Measurements from ENCODE around the gene DDIT4L. TPM values are rescaled to one million over a fixed set of nuclear protein-coding genes. Genes with fewer than 3 reads are reported as not detected.

DDIT4L gene
- polyA plus RNA-seq, 3 donors = 0.05 to 0.15 TPM; not detected in 1

- Histone ChIP-seq H3K4me2 (replicated peaks; ENCODE audit: extremely low read depth, low read length, poor library complexity, severe bottlenecking) (no peak overlapping the region), H3K27me3 (ENCODE audit: control insufficient read depth in 2 of 2, insufficient read depth in 2 of 2, low read length in 2 of 2) (no peaks in the 10 kb centered on the region), H4K20me1 (ENCODE audit: insufficient read depth, low read length) (no peaks in the 10 kb centered on the region), H3K9me3 (replicated peaks in 1 of 2; ENCODE audit: control insufficient read depth in 1 of 2, insufficient read depth in 1 of 2, low read length in 2 of 2) (peaks cover 27 to 36% of the 10 kb centered on the region in 2 donors), H3K4me3 (replicated peaks in 1 of 3; ENCODE audit: low read depth in 2 of 3, low read length in 3 of 3) (no peak overlapping the region), H3K27ac (ENCODE audit: low read depth in 1 of 2, low read length in 2 of 2) (no peak overlapping the region), H2AFZ (ENCODE audit: insufficient read depth, low read depth, low read length, poor library complexity, severe bottlenecking) (no peak overlapping the region), H3K79me2 (ENCODE audit: insufficient read depth, low read length) (no peaks in the 10 kb centered on the region), H3K36me3 (replicated peaks in 1 of 2; ENCODE audit: control insufficient read depth in 1 of 2, insufficient read depth in 2 of 2, low read length in 2 of 2) (no peaks in the 10 kb centered on the region), H3K9ac (ENCODE audit: insufficient read depth, low read length, poor library complexity, severe bottlenecking) (no peak overlapping the region), H3K4me1 (ENCODE audit: control insufficient read depth in 1 of 2, insufficient read depth in 2 of 2, low read length in 2 of 2) (no peaks in the 10 kb centered on the region)
- Mint-ChIP-seq H3K36me3 (no peaks in the 10 kb centered on the region), H3K9me3 (peaks cover 24 to 35% (median 27%) of the 10 kb centered on the region in 7 donors), H3K27me3 (ENCODE audit: low read depth in 3 of 3) (no peaks in the 10 kb centered on the region), H3K4me1 (no peaks in the 10 kb centered on the region), H3K27ac (no peak overlapping the region), H3K4me3 (no peak overlapping the region)
- intact Hi-C loops (cut with micrococcal nuclease) = no loop called here
- DNase-seq = no peak
- no peak for TF ChIP-seq CTCF (IDR thresholded peaks at IDR 0.05)
Observed at GRCh38 chr4:100224721-100225120, 34.5 kb upstream of the DDIT4L start.

- H3K79me2 ChIP-seq (ENCODE audit: insufficient read depth, low read length) = no peaks in the 10 kb centered on the region
- H3K4me1 ChIP-seq (ENCODE audit: control insufficient read depth in 1 of 2, insufficient read depth in 2 of 2, low read length in 2 of 2) = no peaks in the 10 kb centered on the region
- H3K9me3 ChIP-seq (replicated peaks in 1 of 2; ENCODE audit: control insufficient read depth in 1 of 2, insufficient read depth in 1 of 2, low read length in 2 of 2) = peaks cover 25 to 30% of the 10 kb centered on the region in 2 donors
- H3K27me3 ChIP-seq (ENCODE audit: control insufficient read depth in 2 of 2, insufficient read depth in 2 of 2, low read length in 2 of 2) = no peaks in the 10 kb centered on the region
- no peak overlapping the region for H3K4me3 ChIP-seq (replicated peaks in 1 of 3; ENCODE audit: low read depth in 2 of 3, low read length in 3 of 3)
- intact Hi-C loops (cut with micrococcal nuclease) = no loop called here
- H4K20me1 ChIP-seq (ENCODE audit: insufficient read depth, low read length) = no peaks in the 10 kb centered on the region
- H3K27me3 Mint-ChIP-seq (ENCODE audit: low read depth in 3 of 3) = no peaks in the 10 kb centered on the region
- H3K36me3 Mint-ChIP-seq = no peaks in the 10 kb centered on the region
- no peak overlapping the region for H3K27ac Mint-ChIP-seq
- H2AFZ ChIP-seq (ENCODE audit: insufficient read depth, low read depth, low read length, poor library complexity, severe bottlenecking) = no peak overlapping the region
- no peak overlapping the region for H3K4me2 ChIP-seq (replicated peaks; ENCODE audit: extremely low read depth, low read length, poor library complexity, severe bottlenecking)
- no peak for TF ChIP-seq CTCF (IDR thresholded peaks at IDR 0.05)
- no peak overlapping the region for H3K27ac ChIP-seq (ENCODE audit: low read depth in 1 of 2, low read length in 2 of 2)
- no peaks in the 10 kb centered on the region for H3K36me3 ChIP-seq (replicated peaks in 1 of 2; ENCODE audit: control insufficient read depth in 1 of 2, insufficient read depth in 2 of 2, low read length in 2 of 2)
- no peak overlapping the region for H3K4me3 Mint-ChIP-seq
- H3K9ac ChIP-seq (ENCODE audit: insufficient read depth, low read length, poor library complexity, severe bottlenecking) = no peak overlapping the region
- H3K9me3 Mint-ChIP-seq = peaks cover 22 to 33% (median 24%) of the 10 kb centered on the region in 7 donors
- no peaks in the 10 kb centered on the region for H3K4me1 Mint-ChIP-seq
- no peak for DNase-seq
Observed at GRCh38 chr4:100224160-100224559, 33.9 kb upstream of the DDIT4L start.

Data from CD14-positive monocyte (primary cell).